HG03066 (cell line): Measurements from ENCODE around the gene SLC2A3.
"Not testable (repeated sequence)": the region's sequence is repeated elsewhere in the genome, so short reads cannot be mapped to it uniquely, and the experiment has no call there.

ENCODE experiments used
- ATAC-seq: cut with Tn5 transposase; IDR thresholded peaks from one replicate; pipeline ENCODE4 v1.9.1; 2021; ENCODE audit warnings: low read depth; ENCODE audit not compliant: unreplicated experiment

The SLC2A3 gene

GRCh38 chr12:7935590-7936581 lies at the start of gene SLC2A3:
Gene SLC2A3, minus strand, starts transcription at chr12:7936187. Its CDS starts 153 bp downstream, at chr12:7936034.
- ATAC-seq, result no peak

GRCh38 chr12:7984900-7985299 lies 48.9 kb upstream of the SLC2A3 start:
- ATAC-seq, result no peak

- not testable (repeated sequence) for ATAC-seq
These were observed 47.5 kb upstream of the SLC2A3 start for GRCh38 chr12:7983460-7983859.

GRCh38 chr12:7983019-7983418 lies 47.0 kb upstream of the SLC2A3 start:
- not testable (repeated sequence) for ATAC-seq

- not testable (repeated sequence) for ATAC-seq
These were observed 46.3 kb upstream of the SLC2A3 start for GRCh38 chr12:7982332-7982735.

GRCh38 chr12:7981446-7981845 lies 45.5 kb upstream of the SLC2A3 start:
- no peak for ATAC-seq

- peak; percentile 66 for ATAC-seq
These were observed 41.6 kb upstream of the SLC2A3 start for GRCh38 chr12:7977351-7978124.

- ATAC-seq, result no peak
These were observed 37.5 kb upstream of the SLC2A3 start for GRCh38 chr12:7973457-7973825.

- no peak for ATAC-seq
These were observed 36.9 kb upstream of the SLC2A3 start for GRCh38 chr12:7972734-7973456.

- ATAC-seq, result not testable (repeated sequence)
These were observed 36.3 kb upstream of the SLC2A3 start for GRCh38 chr12:7972269-7972668.

GRCh38 chr12:7971765-7972164 lies 35.8 kb upstream of the SLC2A3 start:
- not testable (repeated sequence) for ATAC-seq

GRCh38 chr12:7970475-7971252 lies 34.7 kb upstream of the SLC2A3 start:
- ATAC-seq, result peak; percentile 92

- ATAC-seq, result no peak
These were observed 30.6 kb upstream of the SLC2A3 start for GRCh38 chr12:7966563-7966962.

GRCh38 chr12:7964669-7965068 lies 28.7 kb upstream of the SLC2A3 start:
- ATAC-seq, result not testable (repeated sequence)

GRCh38 chr12:7961395-7962178 lies 25.6 kb upstream of the SLC2A3 start:
- ATAC-seq, result no peak

GRCh38 chr12:7959701-7960121 lies 23.7 kb upstream of the SLC2A3 start:
- no peak for ATAC-seq

- no peak for ATAC-seq
These were observed 23.3 kb upstream of the SLC2A3 start for GRCh38 chr12:7959278-7959677.

GRCh38 chr12:7954877-7955276 lies 18.9 kb upstream of the SLC2A3 start:
- not testable (repeated sequence) for ATAC-seq

GRCh38 chr12:7954418-7954817 lies 18.4 kb upstream of the SLC2A3 start:
- ATAC-seq, result not testable (repeated sequence)
